GM13977 (cell line): ENCODE measurements around the gene KCNG2.

ENCODE experiments used
- DNase-seq: peaks from one replicate; pipeline ENCODE4 v3.0.0; 2012; ENCODE audit warnings: low spot score
- in situ Hi-C: fragments of 300-500 bp; cut with MboI; formaldehyde crosslinking; loops from one replicate; pipeline ENCODE4 v1.12.0; 2022; ENCODE audit warnings: low sequenced_read_pairs, low pct_unique_long_range_greater_than_20kb, mixed read lengths, inconsistent platforms; ENCODE audit not compliant: unreplicated experiment
- TF ChIP-seq, protein P1 (sequence below): IDR thresholded peaks from 2 replicates; pipeline ENCODE4 v1.5.1; 2012; ENCODE audit warnings: mild to moderate bottlenecking, control low read depth; ENCODE audit not compliant: insufficient read depth; ENCODE audit errors: extremely low read depth, missing control alignments

KCNG2 gene

DNA sequence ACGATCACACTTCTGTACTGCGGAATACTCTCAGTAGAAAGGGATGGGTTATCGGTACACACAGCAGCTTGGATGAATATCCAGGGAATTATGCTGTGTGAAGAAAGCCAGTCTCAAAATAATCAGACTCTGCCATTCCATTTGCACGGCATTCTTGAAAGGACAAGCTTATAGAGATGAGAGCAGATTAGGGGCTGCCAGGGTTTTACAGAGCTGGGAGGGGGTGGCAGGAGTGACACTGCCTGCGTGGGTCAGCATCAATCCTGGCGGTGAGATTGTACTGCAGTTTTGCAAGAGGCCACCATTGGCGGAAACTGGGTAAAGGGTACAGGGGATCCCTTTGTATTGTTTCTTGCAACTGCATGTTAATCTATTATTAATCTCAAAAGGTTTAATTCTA lies 16.6 kb downstream of the KCNG2 start:
- TF ChIP-seq, protein P1, sequence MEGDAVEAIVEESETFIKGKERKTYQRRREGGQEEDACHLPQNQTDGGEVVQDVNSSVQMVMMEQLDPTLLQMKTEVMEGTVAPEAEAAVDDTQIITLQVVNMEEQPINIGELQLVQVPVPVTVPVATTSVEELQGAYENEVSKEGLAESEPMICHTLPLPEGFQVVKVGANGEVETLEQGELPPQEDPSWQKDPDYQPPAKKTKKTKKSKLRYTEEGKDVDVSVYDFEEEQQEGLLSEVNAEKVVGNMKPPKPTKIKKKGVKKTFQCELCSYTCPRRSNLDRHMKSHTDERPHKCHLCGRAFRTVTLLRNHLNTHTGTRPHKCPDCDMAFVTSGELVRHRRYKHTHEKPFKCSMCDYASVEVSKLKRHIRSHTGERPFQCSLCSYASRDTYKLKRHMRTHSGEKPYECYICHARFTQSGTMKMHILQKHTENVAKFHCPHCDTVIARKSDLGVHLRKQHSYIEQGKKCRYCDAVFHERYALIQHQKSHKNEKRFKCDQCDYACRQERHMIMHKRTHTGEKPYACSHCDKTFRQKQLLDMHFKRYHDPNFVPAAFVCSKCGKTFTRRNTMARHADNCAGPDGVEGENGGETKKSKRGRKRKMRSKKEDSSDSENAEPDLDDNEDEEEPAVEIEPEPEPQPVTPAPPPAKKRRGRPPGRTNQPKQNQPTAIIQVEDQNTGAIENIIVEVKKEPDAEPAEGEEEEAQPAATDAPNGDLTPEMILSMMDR: no peak
- DNase-seq: no peak
- in situ Hi-C loops: no loop called here

DNA sequence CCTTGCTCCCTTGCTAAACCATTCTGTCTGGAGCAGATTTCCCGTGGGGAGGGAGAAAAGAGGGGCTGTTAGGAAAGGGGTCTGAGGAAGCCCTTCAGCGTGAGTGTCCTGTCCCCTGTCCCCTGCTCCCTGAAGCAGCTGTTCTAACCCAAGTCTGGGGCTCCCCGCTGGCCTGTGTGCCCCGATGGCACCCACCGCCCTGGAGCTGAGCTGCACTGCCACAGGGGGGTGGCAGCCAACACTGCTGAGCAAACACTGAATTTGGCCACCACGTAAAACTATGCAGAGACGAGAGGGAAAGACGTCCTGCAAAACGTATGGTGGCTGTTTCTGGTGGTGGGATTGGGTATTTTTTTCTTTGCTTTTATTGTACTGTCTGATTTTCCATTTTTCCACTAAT lies 17.9 kb downstream of the KCNG2 start:
- in situ Hi-C loops: no loop called here
- TF ChIP-seq, protein P1: no peak
- no peak for DNase-seq

DNA sequence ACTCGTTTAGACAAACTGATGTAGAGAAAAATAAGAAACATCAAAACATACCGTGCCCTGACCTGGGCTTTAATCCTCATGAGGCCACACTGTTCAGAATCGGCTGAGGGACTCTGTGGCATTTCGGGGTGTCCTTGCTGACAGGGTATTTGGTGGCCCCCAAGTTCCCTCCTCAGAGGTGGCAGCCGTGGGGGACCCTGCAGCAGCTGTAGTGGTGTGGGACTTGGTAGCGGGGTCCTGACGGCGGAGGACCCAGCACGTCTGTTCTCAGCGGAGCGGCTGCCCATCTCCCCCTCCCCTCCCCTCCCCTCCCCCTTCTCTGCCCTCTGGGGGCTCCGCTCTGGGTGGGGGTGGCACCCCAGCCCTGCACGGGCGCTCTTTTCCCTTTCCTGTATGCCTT lies 18.4 kb downstream of the KCNG2 start:
- in situ Hi-C loops: no loop called here
- TF ChIP-seq, protein P1: no peak
- no peak for DNase-seq

DNA sequence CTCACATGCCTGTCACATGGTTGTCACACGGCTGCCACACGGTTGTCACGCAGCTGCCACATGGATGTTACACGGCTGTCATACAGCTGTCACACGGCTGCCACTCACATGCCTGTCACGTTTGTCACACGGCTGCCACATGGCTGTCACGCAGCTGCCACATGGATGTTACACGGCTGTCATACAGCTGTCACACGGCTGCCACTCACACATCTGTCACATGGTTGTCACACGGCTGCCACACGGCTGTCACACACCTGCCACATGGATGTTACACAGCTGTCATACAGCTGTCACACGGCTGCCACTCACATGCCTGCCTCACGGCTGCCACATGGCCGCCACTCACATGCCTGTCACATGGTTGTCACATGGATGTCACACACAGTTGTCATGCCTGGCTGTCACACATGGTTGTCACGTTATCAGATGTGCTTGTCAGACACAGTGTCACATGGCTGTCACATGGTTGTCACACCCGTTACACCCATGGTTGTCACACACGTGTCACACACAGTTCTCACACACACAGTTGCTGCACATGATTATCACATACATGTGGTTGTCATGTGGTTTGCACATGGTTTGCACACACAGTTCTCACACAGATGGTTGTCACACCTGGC lies 19.4 kb downstream of the KCNG2 start:
- DNase-seq: no peak
- in situ Hi-C loops: no loop called here
- TF ChIP-seq, protein P1: no peak

DNA sequence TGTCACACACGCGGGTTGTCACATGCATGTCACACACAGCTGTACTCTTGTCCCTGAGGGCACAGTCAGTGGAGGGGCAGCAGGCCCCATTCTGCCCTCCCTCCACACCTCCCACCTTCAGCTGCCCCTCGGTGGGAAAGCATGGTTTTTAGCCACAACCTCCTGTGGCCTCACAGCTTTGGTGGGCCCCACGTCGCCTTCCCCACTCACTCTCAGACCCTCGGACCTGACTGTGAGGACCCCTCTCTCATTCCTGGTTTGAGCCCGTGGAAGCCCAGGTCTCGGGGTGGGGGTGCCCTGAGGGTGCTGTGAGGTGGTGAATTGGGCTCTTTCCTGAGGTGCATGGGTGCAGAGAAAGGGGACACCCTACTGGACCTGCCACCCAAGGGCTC lies 19.9 kb downstream of the KCNG2 start:
- TF ChIP-seq, protein P1: no peak
- in situ Hi-C loops: no loop called here
- no peak for DNase-seq

DNA sequence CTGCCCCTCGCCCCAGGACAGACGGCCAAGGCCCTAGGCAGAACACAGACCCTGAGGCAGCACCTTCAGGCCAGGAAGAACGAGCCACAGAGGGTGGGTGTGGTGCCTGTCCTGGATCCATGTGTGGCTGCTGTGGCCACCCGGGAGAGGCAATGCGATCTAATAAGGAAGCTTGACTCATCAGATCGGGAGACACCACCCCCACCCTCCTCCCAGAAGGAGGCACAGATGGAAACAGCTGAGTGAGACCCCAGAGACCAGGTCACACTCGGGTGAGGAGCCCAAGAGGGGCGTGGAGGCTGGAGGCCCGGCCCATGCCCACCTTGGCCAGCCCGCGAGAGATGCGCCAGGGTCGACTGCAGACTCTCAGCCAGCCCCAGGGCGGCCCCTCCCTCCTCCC lies 20.3 kb downstream of the KCNG2 start:
- TF ChIP-seq, protein P1: no peak
- in situ Hi-C loops: no loop called here
- DNase-seq: no peak
